Right cardiac atrium (tissue), 5 donors: Measurements from ENCODE around the gene SMIM44. TPM values are rescaled to one million over a fixed set of nuclear protein-coding genes. Genes with fewer than 3 reads are reported as not detected.

Experiments used
- ATAC-seq, 2 donors: fragments of 200-7000 bp; cut with Tn5 transposase; one replicate each; pipeline versions ENCODE4 v1.8.0 to v1.9.1; 2020; ENCODE audit warnings: moderate library complexity in 2 of 2, mild to moderate bottlenecking in 1 of 2
- DNase-seq, 3 donors: peaks; one replicate each; pipeline ENCODE4 v3.0.0-alpha.2; 2020
- H3K27ac ChIP-seq: one replicate; pipeline ENCODE4 v1.5.1; 2013; ENCODE audit warnings: mild to moderate bottlenecking, low read length, control low read depth, moderate library complexity
- H3K27me3 ChIP-seq: one replicate; pipeline ENCODE4 v1.6.1; 2013; ENCODE audit not compliant: control insufficient read depth, insufficient read depth
- H3K4me1 ChIP-seq: one replicate; pipeline ENCODE4 v1.6.1; 2013; ENCODE audit warnings: low read length; ENCODE audit not compliant: control insufficient read depth, insufficient read depth
- H3K4me3 ChIP-seq: one replicate; pipeline ENCODE4 v1.5.1; 2013; ENCODE audit warnings: low read length, control low read depth
- H3K9me3 ChIP-seq: one replicate; pipeline ENCODE4 v1.6.1; 2013; ENCODE audit warnings: low read length; ENCODE audit not compliant: control insufficient read depth
- WGBS: extraction: QIAGEN DNeasy Blood & Tissue Kit; methylation state at CpG from one replicate; pipeline ENCODE4 v1.1.7; 2013; 5-methylcytosine and 5-hydroxymethylcytosine counted together
- intact Hi-C, 4 donors: fragments of 100-400 bp; cut with DNase I; formaldehyde crosslinking; loops; one replicate each; pipeline versions ENCODE4 v1.11.0 to v1.14.0; 2022 to 2023
- polyA plus RNA-seq: library from polyadenylated mRNA; stranded (reverse); fragments of 200-250 nt; gene quantifications from one replicate; pipeline ENCODE4 v1.2.3, GENCODE V29; 2013
- total RNA-seq, 4 donors: library from RNA; stranded (reverse); fragmentation: NEBNext Ultra II Directional; extraction: Animal tissue kit (Norgen Biotek cat#: 25700); gene quantifications; one replicate each; pipeline ENCODE4 v1.2.1, GENCODE V29; 2021
- donor health status: healthy with polysubstance abuse.
- donor health status: DM: no; HTN: yes; CAD: no.
- donor health status: DM: no; HTN: no; CAD: no.
- donor health status: DM: no; HTN: yes; CAD: no; lungs with severe emphysema.
- donor health status: DM: yes; HTN: yes; CAD: no.

SMIM44 gene
- total and polyA plus RNA-seq, 5 donors: not detected

DNA sequence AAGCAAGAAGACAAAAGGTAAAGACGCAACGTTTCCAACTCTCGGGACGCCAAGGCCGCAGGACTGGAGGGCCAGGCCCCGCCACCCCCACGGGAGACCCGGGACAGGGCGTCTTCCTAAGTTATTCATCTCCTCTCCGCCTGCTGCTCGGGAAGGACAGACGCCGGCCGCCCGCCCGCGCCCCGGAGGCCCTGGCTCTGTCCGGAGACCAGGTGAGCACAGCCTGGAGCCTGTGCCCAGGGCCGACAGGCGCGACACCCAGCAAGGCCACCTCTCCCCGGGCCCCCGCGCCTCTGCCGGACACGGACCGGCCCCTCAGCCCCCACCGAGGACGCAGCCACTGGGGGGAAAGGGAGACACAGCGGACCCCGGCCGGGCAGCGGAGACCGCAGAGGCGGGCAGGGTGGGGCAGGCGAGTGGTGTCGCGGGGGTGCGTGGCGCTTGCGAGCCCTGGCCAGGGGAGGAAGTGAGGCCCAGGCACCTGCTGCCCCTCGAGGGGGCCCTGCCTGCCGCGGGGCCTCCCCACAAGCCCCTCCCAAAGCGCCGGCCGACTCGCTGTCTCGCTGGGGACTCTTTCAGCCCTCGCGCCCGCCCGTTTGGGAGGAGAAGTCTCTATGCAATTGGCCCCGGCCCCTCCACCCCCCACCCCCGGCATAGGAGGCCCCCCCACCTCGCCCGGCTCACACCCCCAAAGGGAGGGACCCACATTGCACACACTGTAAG, 20.1 kb downstream of the SMIM44 start:
- DNase-seq (no peak), ATAC-seq (no peak)
- H3K9me3 ChIP-seq: no peaks in the 10 kb centered on the region
- no peaks in the 10 kb centered on the region for H3K27me3 ChIP-seq
- intact Hi-C loops: no loop called here
- H3K27ac ChIP-seq: no peak overlapping the region
- H3K4me1 ChIP-seq: peaks cover 6% of the 10 kb centered on the region
- no peak overlapping the region for H3K4me3 ChIP-seq
- 72% methylated on average over 58 of the region's 58 CpGs for WGBS

DNA sequence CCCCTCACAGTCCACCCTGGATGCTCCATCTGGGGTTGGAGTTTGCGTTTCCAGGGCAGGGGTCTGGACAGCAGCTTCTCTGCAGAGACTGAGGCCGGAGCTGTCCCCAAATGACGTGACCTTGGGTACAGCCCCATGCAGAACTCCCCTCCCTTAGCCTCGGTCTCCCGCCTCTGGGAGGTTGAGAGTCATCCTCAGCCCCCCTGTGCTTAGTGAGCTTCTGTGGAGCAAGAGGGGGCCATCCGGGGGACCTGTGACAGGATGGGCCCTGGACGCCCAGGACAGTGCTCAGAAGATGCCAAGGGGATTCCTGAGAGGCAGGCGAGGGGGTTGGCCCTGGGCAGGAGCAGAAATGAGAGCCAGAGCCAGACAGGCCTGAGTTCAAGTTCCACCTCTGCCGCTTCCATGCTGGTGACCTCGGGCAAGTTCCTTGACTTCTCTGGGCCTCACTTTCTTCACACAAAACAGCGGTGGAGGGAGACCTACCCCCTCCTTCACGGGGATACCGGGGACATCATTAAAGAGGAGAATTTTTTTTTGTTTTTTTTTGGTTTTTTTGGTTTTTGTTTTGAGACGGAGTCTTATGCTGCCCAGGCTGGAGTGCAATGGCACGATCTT, 23.2 kb downstream of the SMIM44 start:
- intact Hi-C loops: no loop called here
- peak overlapping the region; percentile 64 for H3K27ac ChIP-seq
- 57% methylated on average over 15 of the region's 15 CpGs for WGBS
- ATAC-seq (peak; percentile 0 to 3), DNase-seq (peak in 1 of 3 donors; percentile 70)
- H3K4me3 ChIP-seq: no peak overlapping the region
- H3K9me3 ChIP-seq: no peaks in the 10 kb centered on the region
- H3K27me3 ChIP-seq: no peaks in the 10 kb centered on the region
- peaks cover 12% of the 10 kb centered on the region for H3K4me1 ChIP-seq

DNA sequence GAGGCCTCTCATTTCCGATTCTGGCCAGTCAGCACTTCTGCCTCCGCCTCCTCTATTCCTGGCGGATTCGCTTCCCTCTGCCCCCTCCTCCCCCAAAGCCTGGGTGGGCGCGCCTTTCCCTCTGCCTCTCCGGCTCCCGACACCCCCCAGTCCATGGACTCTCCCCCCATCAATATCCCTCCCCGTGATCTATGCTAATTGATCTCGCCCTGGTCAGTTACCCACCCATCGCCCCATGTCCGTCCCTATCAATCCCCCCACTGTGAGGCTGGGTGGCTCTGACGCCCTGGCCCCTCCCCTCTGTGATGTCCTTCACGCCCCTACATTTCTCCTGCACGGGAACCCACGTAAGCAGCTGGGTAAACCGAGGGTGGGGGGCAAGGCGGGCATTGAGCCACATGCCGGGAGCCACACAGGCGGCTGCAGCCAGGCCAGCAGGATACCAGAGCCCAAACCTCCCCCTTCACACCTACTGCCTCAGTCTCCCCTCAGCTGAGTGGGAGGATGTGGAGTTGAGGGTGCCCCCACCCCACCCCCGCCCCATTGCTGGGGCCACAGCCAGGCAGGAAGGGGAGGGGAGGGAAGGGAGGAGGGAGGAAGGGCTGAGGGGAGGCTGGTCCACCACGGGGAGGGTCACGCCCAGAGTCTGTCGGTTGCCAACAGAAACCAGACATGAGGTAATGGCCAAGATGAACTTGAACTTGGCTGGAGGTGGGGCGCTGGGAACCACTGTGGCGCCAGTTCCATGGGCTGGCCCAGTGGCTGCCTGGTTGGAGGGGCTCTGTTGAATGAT, 24.0 kb downstream of the SMIM44 start:
- 11% methylated on average over 26 of the region's 26 CpGs for WGBS
- intact Hi-C loops: no loop called here
- H3K27ac ChIP-seq: peak overlapping the region; percentile 64
- H3K9me3 ChIP-seq: no peaks in the 10 kb centered on the region
- H3K4me1 ChIP-seq: peaks cover 12% of the 10 kb centered on the region
- H3K27me3 ChIP-seq: no peaks in the 10 kb centered on the region
- DNase-seq (peak; percentile 95 to 97 (median 96)), ATAC-seq (peak; percentile 89 to 91)
- no peak overlapping the region for H3K4me3 ChIP-seq

DNA sequence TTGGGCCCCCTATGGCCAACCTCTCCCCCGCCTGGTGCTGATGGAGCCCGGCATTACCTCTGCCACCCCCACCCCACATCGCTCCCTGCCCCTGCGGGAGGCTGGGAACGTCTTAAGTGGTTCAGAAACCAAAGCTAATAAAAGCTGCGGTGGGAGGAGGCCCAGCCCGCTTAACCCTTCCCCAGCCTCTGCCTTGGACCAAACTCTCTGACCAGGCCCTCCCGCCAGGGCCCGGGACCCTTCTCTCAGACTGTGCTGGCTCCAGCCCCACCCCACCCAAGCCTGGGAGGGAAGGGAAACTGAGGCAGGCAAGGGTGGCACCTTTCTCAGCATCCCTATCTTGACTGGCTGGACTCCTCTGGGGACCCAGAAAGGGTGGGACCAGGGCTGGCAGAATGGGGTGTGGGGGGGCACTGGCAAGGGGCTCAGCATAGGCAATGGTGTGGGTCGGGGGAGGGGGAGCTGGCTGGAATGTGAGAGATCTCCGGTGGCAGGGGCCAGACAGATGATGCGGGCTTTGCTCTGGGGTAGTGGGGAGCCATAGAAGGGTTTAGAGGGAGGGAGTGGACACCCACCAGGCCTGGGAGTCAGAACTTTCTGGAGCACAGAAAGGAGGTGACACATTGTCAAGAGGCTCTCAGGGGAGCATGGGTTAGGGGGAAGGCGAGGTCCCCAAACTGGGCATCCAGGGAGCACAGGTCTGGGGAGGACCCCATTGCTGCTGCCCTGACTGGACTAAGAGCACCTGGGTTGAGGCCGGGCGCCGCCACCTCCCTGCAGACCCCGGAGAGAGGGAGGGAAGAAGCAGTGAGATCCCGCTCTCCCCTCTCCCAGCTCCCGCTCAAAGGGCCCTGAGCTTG, 24.8 kb downstream of the SMIM44 start:
- peaks cover 12% of the 10 kb centered on the region for H3K4me1 ChIP-seq
- H3K27me3 ChIP-seq: no peaks in the 10 kb centered on the region
- no peak overlapping the region for H3K4me3 ChIP-seq
- peak; percentile 3 for ATAC-seq
- peak overlapping the region; percentile 49 for H3K27ac ChIP-seq
- intact Hi-C loops: no loop called here
- no peak for DNase-seq
- WGBS: 29% methylated on average over 19 of the region's 19 CpGs
- H3K9me3 ChIP-seq: no peaks in the 10 kb centered on the region

DNA sequence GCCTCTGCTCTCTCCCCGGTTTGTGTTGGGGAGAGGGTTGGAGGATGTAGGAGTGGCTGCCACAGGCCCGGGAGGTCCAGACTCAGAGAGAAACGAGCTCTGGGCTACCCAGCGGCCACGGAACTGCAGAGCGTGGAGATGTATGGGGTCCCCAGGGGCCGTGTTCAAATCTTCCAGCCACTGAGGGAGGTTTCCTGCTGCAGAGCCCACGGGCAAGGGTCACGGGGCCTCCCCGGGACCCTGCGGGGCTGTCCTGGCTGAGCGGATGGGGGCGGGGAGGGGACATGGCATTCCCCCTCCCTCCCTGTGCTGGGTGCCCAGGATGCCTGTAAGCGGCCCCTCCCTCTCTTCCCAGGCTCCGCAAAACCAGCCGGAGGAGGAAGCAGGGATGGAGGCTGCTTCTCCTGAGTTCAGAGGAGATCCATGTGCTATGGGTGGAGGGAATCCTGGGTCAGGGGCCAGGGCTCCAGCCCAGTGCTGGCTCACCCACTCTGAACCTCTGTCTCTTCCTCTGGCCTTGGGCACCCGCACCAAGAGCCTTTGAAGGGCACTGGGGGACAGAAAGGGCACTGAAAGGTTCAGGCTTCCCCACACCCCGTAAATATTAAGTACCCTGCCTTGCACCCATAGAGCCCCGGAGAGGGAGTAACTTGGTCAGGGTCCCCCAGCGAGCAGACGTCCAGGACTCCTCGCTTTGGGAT, 25.6 kb downstream of the SMIM44 start:
- WGBS: 29% methylated on average over 22 of the region's 22 CpGs
- no peaks in the 10 kb centered on the region for H3K9me3 ChIP-seq
- intact Hi-C loops: no loop called here
- H3K27me3 ChIP-seq: no peaks in the 10 kb centered on the region
- H3K27ac ChIP-seq: peak overlapping the region; percentile 49
- DNase-seq (peak; percentile 53 to 81 (median 76)), ATAC-seq (peak; percentile 0 to 12)
- H3K4me3 ChIP-seq: no peak overlapping the region
- H3K4me1 ChIP-seq: peaks cover 12% of the 10 kb centered on the region

DNA sequence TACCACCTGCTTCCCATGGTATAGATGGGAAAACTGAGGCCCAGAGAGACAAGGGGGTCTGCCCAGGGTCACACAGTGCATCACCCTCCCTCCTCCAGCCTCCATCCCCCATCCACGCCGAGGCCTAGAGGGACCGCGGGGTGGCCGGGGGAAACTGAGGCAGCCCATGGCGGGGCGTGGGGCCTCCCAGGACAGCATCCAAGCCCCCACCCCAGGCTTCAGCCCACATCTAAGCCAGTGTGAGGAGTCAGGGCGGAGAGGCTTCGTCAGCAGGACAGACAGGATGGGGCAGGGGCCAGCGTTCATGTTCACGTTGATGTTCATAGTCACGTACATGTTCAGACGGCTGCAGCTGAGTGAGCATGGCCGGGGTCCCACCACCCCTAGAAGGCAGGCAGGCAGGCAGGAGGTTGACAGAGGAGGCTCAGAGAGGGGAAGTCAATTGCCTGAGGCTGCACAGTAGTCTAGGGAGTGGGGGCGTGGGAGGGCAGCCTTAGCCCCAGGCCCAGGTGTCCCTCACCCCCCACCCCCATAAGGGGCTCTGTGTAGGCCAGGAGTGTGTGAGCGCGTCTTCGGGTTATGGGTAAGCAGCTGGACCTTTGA, 26.2 kb downstream of the SMIM44 start:
- intact Hi-C loops: no loop called here
- Histone ChIP-seq H3K27me3 (no peaks in the 10 kb centered on the region), H3K4me3 (no peak overlapping the region), H3K27ac (peak overlapping the region; percentile 49), H3K4me1 (peaks cover 12% of the 10 kb centered on the region), H3K9me3 (no peaks in the 10 kb centered on the region)
- no peak for ATAC-seq
- DNase-seq: no peak
- 68% methylated on average over 18 of the region's 18 CpGs for WGBS

DNA sequence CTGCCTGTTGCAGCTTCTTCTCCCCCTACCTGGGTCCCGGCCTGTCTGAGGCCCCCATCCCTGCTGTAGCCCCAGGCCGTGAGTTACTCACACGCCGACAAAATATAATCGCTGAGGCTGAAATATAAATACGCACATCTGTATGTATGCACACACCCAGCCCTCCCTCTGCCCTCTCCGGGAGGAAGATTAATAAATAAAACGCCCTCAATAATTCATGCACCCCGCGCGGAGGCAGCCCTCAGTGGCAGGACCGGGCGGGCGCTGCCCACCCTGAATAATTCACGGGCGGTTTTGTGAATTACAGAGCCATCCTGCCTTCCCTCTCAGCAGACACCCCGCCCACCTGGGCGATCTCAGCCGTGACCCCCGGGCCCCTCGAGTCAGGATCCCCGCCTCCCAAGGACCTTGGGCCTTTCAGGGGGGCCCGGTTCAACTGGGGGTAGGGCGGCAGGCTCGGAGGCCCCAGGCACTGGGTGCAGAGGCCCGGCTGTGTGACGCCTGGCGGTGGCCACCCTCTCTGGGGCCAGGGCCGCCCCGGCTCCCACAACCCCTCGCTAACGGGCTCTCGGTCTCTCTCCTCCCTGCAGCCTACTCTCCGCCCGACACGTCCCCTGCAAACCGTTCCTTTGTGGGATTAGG, 27.2 kb downstream of the SMIM44 start:
- Histone ChIP-seq H3K27me3 (no peaks in the 10 kb centered on the region), H3K27ac (no peak overlapping the region), H3K9me3 (no peaks in the 10 kb centered on the region), H3K4me1 (peaks cover 12% of the 10 kb centered on the region), H3K4me3 (no peak overlapping the region)
- ATAC-seq (no peak), DNase-seq (no peak)
- 86% methylated on average over 37 of the region's 37 CpGs for WGBS
- intact Hi-C loops: no loop called here

DNA sequence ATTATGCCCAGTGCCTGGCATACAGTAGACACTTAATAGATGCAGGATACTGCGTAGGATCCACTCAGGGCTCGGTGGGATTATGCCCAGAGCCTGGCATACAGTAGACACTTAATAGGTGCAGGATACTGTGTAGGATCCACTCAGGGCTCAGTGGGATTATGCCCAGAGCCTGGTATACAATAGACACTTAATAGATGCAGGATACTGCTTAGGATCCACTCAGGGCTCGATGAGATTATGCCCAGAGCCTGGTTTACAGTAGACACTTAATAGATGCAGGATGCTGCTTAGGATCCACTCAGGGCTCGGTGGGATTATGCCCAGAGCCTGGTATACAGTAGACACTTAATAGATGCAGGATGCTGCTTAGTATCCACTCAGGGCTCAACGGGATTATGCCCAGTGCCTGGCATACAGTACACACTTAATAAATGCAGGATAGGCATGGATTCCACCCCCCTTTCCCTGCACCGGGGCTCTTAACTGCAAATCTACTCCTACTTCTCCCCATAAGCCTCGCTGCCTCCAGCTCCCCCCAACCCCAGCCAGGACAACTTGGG, 27.8 kb downstream of the SMIM44 start:
- H3K4me3 ChIP-seq: no peak overlapping the region
- no peaks in the 10 kb centered on the region for H3K9me3 ChIP-seq
- peaks cover 12% of the 10 kb centered on the region for H3K4me1 ChIP-seq
- no peak for ATAC-seq
- H3K27me3 ChIP-seq: no peaks in the 10 kb centered on the region
- H3K27ac ChIP-seq: no peak overlapping the region
- no peak for DNase-seq
- intact Hi-C loops: no loop called here
- 92% methylated on average over 7 of the region's 7 CpGs for WGBS

DNA sequence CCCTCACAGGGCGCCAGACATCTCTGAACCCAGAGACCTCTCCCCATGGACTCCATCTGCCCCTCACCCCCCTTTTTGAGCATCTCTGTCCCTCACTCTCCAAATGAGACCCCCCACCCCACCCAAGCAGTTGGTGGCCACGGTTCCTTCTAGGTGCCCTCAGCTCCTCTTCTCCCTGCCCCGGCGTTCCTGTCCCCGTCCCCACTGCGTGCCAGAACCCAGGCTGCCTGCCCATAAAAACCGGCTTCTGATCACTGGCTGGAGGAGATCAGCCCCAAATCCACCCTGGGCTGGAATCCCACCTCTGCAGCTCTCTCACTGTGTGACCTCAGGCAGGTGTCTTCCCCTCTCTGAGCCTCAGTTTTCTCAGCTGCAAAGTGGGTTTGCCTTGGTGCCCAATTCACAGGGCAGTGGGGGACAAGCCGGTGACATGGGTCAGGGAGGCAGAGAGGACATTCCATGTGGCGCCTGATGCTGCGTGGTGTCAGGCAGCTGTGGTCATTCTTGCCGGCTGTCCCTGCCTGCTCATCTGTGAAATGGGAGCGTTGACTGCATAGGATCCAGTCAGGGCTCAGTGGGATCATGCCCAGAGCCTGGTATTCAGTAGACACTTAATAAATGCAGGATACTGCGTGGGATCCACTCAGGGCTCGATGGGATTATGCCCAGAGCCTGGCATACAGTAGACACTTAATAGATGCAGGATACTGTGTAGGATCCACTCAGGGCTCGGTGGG, 28.4 kb downstream of the SMIM44 start:
- H3K9me3 ChIP-seq: no peaks in the 10 kb centered on the region
- no peak overlapping the region for H3K27ac ChIP-seq
- ATAC-seq: no peak
- 96% methylated on average over 15 of the region's 15 CpGs for WGBS
- no peaks in the 10 kb centered on the region for H3K27me3 ChIP-seq
- H3K4me3 ChIP-seq: no peak overlapping the region
- intact Hi-C loops: no loop called here
- peaks cover 8% of the 10 kb centered on the region for H3K4me1 ChIP-seq
- no peak for DNase-seq
